D721Med (cell line): ENCODE results near the gene FGGY.
"Not testable (repeated sequence)": the region's sequence is repeated elsewhere in the genome, so short reads cannot be mapped to it uniquely, and the experiment has no call there.

Experiments used
- DNase-seq: peaks from one replicate; pipeline ENCODE4 v3.0.0; 2011; ENCODE audit warnings: low spot score; ENCODE audit not compliant: insufficient read length
- FAIRE-seq: peaks from 2 replicates; lab custom pipeline; 2011; peaks lifted over from hg19 to GRCh38; lab: Jason Lieb, UNC
- TF ChIP-seq, protein P1 (sequence below): IDR thresholded peaks from 2 replicates; pipeline ENCODE4 v1.5.1; 2012; ENCODE audit warnings: mild to moderate bottlenecking, control low read depth; ENCODE audit not compliant: insufficient read depth; ENCODE audit errors: missing control alignments

The FGGY gene

DNA sequence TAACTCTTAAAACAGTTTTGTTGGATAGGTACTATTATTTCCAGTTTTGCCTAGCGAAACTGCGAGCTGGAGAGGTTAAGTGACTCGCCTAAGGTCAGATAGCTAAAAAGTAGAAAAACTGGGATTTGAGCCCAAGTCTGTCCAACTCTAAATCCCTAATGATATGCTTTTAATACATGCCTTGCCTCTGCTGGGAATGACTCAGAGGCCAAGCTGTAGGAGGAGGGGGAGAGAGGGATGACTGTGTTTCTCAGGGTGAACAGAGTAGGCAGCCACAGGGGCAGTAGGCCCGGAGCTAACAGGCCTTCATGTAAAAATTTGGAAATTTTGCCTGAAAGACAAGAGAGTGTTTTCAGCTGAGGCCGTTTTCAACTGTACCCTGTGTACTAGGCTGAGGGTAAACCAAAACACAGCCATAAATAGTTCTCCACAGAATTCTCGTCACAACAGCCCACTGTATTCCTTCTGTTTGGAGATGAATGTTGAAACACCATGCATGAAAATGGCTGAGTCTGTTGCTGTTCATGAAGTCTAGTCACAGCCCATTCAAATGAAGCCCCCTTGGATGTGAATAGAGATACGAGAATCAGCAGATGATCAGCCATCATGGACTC is 410.4 kb downstream of the FGGY start:
- TF ChIP-seq, protein P1, sequence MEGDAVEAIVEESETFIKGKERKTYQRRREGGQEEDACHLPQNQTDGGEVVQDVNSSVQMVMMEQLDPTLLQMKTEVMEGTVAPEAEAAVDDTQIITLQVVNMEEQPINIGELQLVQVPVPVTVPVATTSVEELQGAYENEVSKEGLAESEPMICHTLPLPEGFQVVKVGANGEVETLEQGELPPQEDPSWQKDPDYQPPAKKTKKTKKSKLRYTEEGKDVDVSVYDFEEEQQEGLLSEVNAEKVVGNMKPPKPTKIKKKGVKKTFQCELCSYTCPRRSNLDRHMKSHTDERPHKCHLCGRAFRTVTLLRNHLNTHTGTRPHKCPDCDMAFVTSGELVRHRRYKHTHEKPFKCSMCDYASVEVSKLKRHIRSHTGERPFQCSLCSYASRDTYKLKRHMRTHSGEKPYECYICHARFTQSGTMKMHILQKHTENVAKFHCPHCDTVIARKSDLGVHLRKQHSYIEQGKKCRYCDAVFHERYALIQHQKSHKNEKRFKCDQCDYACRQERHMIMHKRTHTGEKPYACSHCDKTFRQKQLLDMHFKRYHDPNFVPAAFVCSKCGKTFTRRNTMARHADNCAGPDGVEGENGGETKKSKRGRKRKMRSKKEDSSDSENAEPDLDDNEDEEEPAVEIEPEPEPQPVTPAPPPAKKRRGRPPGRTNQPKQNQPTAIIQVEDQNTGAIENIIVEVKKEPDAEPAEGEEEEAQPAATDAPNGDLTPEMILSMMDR = no peak
- FAIRE-seq = no peak
- DNase-seq = no peak

DNA sequence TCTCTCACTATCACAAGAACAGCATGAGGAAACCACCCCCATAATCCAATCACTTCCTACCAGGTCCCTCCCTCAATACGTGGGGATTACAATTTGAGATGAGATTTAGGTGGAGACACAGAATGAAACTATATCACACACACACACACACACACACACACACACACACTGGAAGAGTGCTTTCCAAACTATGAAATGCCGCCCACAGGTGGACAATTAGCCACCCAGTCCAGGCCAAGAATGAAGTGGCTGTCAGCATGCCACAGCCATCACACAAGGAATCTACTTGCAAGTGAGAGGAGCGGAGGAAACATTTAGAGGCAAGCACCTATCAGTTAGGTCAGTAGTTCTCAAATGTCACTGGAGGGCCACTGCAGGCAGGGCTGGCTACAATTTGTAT is 412.4 kb downstream of the FGGY start:
- DNase-seq (no peak), FAIRE-seq (no peak)
- TF ChIP-seq, protein P1 = no peak

DNA sequence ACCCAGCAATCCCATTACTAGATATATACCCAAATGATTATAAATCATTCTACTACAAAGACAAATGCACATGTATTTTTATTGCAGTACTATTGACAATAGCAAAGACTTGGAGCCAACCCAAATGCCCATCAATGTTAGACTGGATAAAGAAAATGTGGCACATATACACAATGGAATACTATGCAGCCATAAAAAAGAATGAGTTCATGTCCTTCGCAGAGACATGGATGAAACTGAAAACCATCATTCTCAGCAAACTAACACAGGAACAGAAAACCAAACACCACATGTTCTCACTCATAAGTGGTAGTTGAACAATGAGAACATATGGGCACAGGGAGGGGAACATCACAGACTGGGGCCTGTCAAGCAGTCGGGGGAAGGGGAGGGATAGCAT is 414.0 kb downstream of the FGGY start:
- not testable (repeated sequence) for FAIRE-seq

DNA sequence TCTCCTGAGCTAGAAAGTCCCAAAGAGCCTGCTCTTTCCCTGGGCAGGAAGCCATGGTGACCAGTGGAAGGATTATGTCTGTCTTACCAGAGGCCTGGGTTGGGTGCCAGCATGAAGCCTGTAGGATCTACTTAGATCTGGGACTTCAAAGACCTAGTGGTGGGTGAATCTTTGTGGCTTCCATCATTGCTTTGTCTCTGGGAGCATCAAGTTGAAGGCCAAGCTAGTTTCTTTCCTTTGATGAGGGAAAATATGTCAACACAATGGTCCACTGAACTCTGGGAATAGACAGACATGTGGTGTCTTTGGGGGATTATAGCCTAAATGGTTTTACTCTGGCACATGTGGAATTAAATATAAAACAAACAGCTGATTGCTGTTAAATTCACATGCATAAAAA is 417.3 kb downstream of the FGGY start:
- TF ChIP-seq, protein P1 = no peak
- FAIRE-seq (no peak), DNase-seq (no peak)

More for the DNA sequence above, 414.0 kb downstream of the FGGY start:
- DNase-seq = not testable (repeated sequence)

DNA sequence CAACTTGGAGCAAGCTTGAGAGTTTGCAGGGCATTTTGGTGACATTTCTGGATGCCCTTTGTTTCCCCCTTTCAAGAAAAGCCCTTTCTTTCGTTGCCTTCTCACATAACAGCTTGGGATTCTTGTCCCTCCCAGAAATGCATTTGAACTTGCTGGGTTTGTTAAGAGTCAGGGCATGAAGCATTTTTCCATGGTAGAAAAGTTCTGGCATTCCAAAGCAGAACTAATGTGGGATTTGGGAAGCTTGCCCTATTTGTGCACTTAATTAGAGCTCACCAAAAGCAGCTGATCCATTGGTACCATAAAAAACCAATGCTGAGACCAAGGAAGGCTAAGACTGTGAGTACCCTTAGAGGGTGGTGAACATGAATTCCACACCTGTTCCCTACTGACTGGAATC is 418.1 kb downstream of the FGGY start:
- no peak for FAIRE-seq
- DNase-seq = no peak
- TF ChIP-seq, protein P1 = no peak

DNA sequence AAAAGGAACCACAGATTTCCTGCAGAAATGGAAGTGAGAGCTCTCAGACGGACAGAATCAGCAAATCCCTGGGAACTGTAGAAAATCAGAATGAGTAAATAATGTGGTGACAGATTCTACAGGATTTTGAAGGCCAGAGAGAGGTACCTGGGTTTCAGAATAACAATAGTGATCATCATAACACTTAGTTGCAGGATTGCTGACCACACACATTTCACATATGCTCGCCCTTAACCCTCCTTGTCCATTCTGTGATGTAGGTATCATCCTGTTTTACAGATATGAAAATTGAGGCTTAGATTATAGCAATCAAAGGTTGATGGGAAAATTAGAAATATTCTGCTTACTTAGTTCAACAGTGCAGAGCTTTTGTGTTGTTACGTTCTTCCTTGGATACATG is 419.9 kb downstream of the FGGY start:
- TF ChIP-seq, protein P1 = no peak
- no peak for DNase-seq
- no peak for FAIRE-seq

DNA sequence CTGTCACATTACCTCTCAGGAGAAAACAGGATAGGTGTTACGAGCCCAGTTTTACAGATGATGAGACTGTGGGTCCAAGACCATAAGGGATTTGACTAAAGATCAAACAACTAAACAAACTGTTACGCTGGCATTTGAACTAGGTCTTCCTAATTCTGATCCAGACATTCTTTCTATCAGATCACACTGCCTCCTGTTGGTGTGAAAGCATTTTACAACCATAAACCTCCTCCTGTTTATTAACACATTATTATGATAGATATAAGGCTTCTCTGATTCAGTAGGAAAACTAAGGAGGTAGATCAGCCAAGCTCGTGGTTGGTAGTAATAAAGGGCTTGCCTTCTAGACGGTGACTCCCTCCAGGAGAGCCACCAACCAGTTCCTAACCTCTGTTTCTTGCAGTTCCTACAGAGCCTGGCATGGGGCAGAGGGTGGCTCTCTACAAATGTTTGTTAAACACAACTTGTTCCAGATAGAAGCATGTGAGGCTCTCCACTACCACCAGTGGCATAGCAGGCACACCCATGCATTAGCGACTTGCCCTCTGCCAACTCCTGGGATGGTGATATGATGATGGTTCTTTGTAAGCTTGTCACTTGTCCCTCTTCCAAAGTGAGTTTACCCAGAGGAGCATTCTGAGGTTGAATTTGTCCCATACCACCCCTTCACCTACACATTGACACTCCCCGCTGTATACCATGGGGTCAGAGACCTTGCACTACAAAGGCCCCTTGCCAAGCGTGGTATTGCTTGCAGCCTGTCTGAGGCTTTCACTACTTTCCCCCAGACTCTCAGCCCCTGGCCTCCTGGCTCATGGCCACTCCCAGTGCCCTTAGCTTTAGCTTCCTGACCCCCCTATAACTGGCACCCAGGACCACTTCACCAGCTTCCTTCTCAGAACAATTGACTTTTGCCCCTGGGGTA is 421.4 kb downstream of the FGGY start:
- DNase-seq (no peak), FAIRE-seq (no peak)
- TF ChIP-seq, protein P1 = peak; percentile 62
